K562 (cell line): ENCODE measurements around the gene DENND2A.
"Not testable (repeated sequence)": the region's sequence is repeated elsewhere in the genome, so short reads cannot be mapped to it uniquely, and the experiment has no call there.

Experiments
- MAFK ChIP-seq: IDR thresholded peaks from 2 replicates; pipeline ENCODE4 v1.6.1; 2011; ENCODE audit warnings: low read length, improper control_type of control experiment
- NR3C1 ChIP-seq: sonication (generic); formaldehyde crosslinking; IDR thresholded peaks from 2 replicates; pipeline ENCODE4 v1.8.1; 2022; ENCODE audit warnings: missing genetic modification reagents
- POLR2A ChIP-seq: fragments of 450-650 bp; conservative IDR thresholded peaks from 2 replicates; pipeline ENCODE4 v1.6.1; 2016
- SIRT6 ChIP-seq: IDR thresholded peaks from one replicate; pipeline ENCODE4 v1.6.1; 2012; ENCODE audit warnings: low read depth, mild to moderate bottlenecking, control low read depth, inconsistent platforms, low read length, moderate library complexity
- TAF7 ChIP-seq: fragments of 450-650 bp; IDR thresholded peaks from 2 replicates; pipeline ENCODE4 v1.6.1; 2016; ENCODE audit warnings: missing genetic modification characterization, missing compliant biosample characterization
- YY1 ChIP-seq, 3 experiments: IDR thresholded peaks; 2 replicates each; pipeline ENCODE4 v1.6.1; 2011; ENCODE audit warnings: low read length in 2 of 3, mild to moderate bottlenecking in 2 of 3, moderate library complexity in 2 of 3, borderline replicate concordance in 1 of 3, control low read depth in 1 of 3, low read depth in 1 of 3; ENCODE audit not compliant: insufficient read depth in 3 of 3, insufficient replicate concordance in 2 of 3, control insufficient read depth in 1 of 3, insufficient read length in 1 of 3; ENCODE audit errors: extremely low read depth in 1 of 3
- ZFP30 ChIP-seq: fragments of 250-450 bp; sonication (Bioruptor Pico); IDR thresholded peaks from 2 replicates; pipeline ENCODE4 v1.8.0; 2022; ENCODE audit warnings: moderate library complexity, mild to moderate bottlenecking, inconsistent platforms, borderline replicate concordance
- ZNF41 ChIP-seq: fragments of 250-450 bp; sonication (Bioruptor Pico); conservative IDR thresholded peaks from 2 replicates; pipeline ENCODE4 v1.4.0; 2020; ENCODE audit warnings: mild to moderate bottlenecking
- TF ChIP-seq, protein P1 (sequence below): sonication (generic); formaldehyde crosslinking; IDR thresholded peaks from 2 replicates; pipeline ENCODE4 v1.8.1; 2023; ENCODE audit warnings: mild to moderate bottlenecking, missing genetic modification reagents
- TF ChIP-seq, protein P2 (sequence below): fragments of 250-450 bp; sonication (Bioruptor Pico); IDR thresholded peaks from 2 replicates; pipeline ENCODE4 v1.8.0; 2022; ENCODE audit warnings: moderate library complexity, mild to moderate bottlenecking, inconsistent platforms
- TF ChIP-seq, protein P3 (sequence below): fragments of 250-450 bp; sonication (Bioruptor Pico); IDR thresholded peaks from 2 replicates; pipeline ENCODE4 v1.5.0; 2020; ENCODE audit warnings: mild to moderate bottlenecking, borderline replicate concordance

GRCh38 chr7:140619915-140620510, 20.6 kb downstream of the DENND2A start:
- TF ChIP-seq, protein P1, sequence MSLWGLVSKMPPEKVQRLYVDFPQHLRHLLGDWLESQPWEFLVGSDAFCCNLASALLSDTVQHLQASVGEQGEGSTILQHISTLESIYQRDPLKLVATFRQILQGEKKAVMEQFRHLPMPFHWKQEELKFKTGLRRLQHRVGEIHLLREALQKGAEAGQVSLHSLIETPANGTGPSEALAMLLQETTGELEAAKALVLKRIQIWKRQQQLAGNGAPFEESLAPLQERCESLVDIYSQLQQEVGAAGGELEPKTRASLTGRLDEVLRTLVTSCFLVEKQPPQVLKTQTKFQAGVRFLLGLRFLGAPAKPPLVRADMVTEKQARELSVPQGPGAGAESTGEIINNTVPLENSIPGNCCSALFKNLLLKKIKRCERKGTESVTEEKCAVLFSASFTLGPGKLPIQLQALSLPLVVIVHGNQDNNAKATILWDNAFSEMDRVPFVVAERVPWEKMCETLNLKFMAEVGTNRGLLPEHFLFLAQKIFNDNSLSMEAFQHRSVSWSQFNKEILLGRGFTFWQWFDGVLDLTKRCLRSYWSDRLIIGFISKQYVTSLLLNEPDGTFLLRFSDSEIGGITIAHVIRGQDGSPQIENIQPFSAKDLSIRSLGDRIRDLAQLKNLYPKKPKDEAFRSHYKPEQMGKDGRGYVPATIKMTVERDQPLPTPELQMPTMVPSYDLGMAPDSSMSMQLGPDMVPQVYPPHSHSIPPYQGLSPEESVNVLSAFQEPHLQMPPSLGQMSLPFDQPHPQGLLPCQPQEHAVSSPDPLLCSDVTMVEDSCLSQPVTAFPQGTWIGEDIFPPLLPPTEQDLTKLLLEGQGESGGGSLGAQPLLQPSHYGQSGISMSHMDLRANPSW (CRISPR knock-in tag), result not testable (repeated sequence)
- not testable (repeated sequence) for TF ChIP-seq NR3C1 (CRISPR knock-in tag); MAFK; TAF7 (tag); SIRT6; YY1 (IDR thresholded peaks at IDR 0.05; ENCODE audit: borderline replicate concordance in 1 of 3, control insufficient read depth in 1 of 3, extremely low read depth in 1 of 3, insufficient read depth in 3 of 3, insufficient read length in 1 of 3, insufficient replicate concordance in 2 of 3, low read depth in 1 of 3, low read length in 2 of 3); ZNF41 (CRISPR knock-in tag); ZFP30 (CRISPR knock-in tag); POLR2A
- TF ChIP-seq, protein P2, sequence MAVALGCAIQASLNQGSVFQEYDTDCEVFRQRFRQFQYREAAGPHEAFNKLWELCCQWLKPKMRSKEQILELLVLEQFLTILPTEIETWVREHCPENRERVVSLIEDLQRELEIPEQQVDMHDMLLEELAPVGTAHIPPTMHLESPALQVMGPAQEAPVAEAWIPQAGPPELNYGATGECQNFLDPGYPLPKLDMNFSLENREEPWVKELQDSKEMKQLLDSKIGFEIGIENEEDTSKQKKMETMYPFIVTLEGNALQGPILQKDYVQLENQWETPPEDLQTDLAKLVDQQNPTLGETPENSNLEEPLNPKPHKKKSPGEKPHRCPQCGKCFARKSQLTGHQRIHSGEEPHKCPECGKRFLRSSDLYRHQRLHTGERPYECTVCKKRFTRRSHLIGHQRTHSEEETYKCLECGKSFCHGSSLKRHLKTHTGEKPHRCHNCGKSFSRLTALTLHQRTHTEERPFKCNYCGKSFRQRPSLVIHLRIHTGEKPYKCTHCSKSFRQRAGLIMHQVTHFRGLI (CRISPR knock-in tag), result not testable (repeated sequence)
- TF ChIP-seq, protein P3, sequence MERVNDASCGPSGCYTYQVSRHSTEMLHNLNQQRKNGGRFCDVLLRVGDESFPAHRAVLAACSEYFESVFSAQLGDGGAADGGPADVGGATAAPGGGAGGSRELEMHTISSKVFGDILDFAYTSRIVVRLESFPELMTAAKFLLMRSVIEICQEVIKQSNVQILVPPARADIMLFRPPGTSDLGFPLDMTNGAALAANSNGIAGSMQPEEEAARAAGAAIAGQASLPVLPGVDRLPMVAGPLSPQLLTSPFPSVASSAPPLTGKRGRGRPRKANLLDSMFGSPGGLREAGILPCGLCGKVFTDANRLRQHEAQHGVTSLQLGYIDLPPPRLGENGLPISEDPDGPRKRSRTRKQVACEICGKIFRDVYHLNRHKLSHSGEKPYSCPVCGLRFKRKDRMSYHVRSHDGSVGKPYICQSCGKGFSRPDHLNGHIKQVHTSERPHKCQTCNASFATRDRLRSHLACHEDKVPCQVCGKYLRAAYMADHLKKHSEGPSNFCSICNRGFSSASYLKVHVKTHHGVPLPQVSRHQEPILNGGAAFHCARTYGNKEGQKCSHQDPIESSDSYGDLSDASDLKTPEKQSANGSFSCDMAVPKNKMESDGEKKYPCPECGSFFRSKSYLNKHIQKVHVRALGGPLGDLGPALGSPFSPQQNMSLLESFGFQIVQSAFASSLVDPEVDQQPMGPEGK (CRISPR knock-in tag), result not testable (repeated sequence)
